GM19099 (cell line): ENCODE measurements around the gene FMO5.

Source experiments
- POLR2A ChIP-seq: IDR thresholded peaks from 3 replicates; pipeline ENCODE4 v1.6.1; 2011; ENCODE audit warnings: low read depth; ENCODE audit not compliant: insufficient read length; ENCODE audit errors: extremely low read depth

Gene FMO5

GRCh38 chr1:147225193-147225730, at the start of gene FMO5:
Gene FMO5 (minus strand): TSS chr1:147225339. CDS start chr1:147225029, 310 bp downstream.
- no peak for TF ChIP-seq POLR2A

- no peak for TF ChIP-seq POLR2A
Observed at GRCh38 chr1:147273409-147274336, 48.5 kb upstream of the FMO5 start.

- no peak for TF ChIP-seq POLR2A
Observed at GRCh38 chr1:147272042-147272441, 46.9 kb upstream of the FMO5 start.

GRCh38 chr1:147270721-147271120, 45.6 kb upstream of the FMO5 start:
- no peak for TF ChIP-seq POLR2A

- TF ChIP-seq POLR2A: no peak
Observed at GRCh38 chr1:147267711-147268110, 42.6 kb upstream of the FMO5 start.

- no peak for TF ChIP-seq POLR2A
Observed at GRCh38 chr1:147266381-147266780, 41.2 kb upstream of the FMO5 start.

GRCh38 chr1:147264158-147264768, 39.1 kb upstream of the FMO5 start:
- no peak for TF ChIP-seq POLR2A

GRCh38 chr1:147260956-147261355, 35.8 kb upstream of the FMO5 start:
- TF ChIP-seq POLR2A: no peak

- no peak for TF ChIP-seq POLR2A
Observed at GRCh38 chr1:147252540-147252939, 27.4 kb upstream of the FMO5 start.

GRCh38 chr1:147247656-147248238, 22.6 kb upstream of the FMO5 start:
- TF ChIP-seq POLR2A: no peak

GRCh38 chr1:147246910-147247655, 21.9 kb upstream of the FMO5 start:
- TF ChIP-seq POLR2A: no peak

- no peak for TF ChIP-seq POLR2A
Observed at GRCh38 chr1:147246044-147246690, 21.0 kb upstream of the FMO5 start.

- TF ChIP-seq POLR2A: no peak
Observed at GRCh38 chr1:147245586-147246021, 20.5 kb upstream of the FMO5 start.

GRCh38 chr1:147245129-147245528, 20.0 kb upstream of the FMO5 start:
- TF ChIP-seq POLR2A: no peak

- no peak for TF ChIP-seq POLR2A
Observed at GRCh38 chr1:147243841-147244240, 18.7 kb upstream of the FMO5 start.

- TF ChIP-seq POLR2A: no peak
Observed at GRCh38 chr1:147243228-147243685, 18.1 kb upstream of the FMO5 start.
